Fibroblast of skin of right biceps (primary cell): ENCODE results near the gene ELFN1.
A peak's percentile ranks its signal among the peaks of the same experiment; 100 is the strongest.

Source experiments
- DNase-seq: peaks from one replicate; pipeline ENCODE4 v3.0.0-alpha.2; 2013

The ELFN1 gene

GRCh38 chr7:1643270-1644092 is 26.6 kb upstream of the ELFN1 start:
- DNase-seq: no peak

DNA sequence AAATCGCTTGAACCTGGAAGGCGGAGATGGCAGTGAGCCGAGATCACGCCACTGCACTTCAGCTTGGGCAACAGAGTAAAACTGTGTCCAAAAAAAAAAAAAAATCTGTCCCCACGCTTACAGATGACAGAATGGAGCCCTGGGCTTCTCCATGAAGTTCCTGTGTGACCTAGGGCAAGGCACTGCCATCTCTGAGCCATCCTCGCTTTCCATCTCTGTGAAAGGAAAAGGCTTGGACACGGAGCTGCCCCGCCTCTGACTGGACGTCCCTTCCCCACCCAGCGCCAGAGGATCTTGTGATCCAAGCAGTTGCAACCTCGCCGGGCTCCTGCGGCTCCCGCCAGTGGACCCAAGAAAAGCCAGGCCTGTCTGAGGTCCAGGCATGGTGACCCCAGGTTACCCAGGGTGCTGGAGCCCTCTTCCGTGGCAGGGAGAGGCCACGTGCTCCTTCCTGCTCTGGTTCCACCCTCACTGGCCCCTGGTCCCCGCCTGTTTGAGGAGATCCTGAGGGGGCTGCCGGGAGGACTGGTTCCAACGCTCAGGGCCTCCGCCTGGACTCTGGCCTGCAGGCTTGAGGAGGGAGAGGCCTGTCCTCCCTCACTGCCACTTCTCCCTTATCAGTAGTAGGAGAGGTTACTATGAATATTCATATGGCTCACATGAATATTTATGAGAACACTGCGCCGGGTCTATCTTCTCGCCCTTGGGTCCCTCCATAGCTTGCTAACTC is 25.6 kb upstream of the ELFN1 start:
- DNase-seq: no peak

DNA sequence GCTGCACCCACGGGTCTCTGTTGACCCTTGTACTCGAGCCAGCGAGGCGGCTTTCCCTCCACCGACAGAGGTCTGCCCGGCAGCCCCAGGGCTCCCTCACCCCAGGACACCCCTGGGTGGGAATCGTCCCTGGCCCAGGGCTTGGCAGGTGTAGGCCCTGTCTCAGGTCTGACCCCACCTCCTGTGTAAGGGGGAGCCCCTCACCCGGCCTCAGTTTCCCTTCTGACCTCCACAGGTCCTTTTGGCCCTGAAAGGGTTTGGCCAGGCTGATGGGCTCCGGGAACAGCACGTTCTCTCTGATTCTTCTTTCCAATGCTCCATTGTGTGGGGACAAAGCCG is 25.0 kb upstream of the ELFN1 start:
- DNase-seq: no peak

GRCh38 chr7:1645476-1645875 is 24.6 kb upstream of the ELFN1 start:
- DNase-seq: no peak

- no peak for DNase-seq
These were observed 23.7 kb upstream of the ELFN1 start for GRCh38 chr7:1646391-1646790.

GRCh38 chr7:1646957-1647891 is 22.9 kb upstream of the ELFN1 start:
- peak; percentile 77 for DNase-seq

GRCh38 chr7:1647961-1648672 is 22.0 kb upstream of the ELFN1 start:
- no peak for DNase-seq

DNA sequence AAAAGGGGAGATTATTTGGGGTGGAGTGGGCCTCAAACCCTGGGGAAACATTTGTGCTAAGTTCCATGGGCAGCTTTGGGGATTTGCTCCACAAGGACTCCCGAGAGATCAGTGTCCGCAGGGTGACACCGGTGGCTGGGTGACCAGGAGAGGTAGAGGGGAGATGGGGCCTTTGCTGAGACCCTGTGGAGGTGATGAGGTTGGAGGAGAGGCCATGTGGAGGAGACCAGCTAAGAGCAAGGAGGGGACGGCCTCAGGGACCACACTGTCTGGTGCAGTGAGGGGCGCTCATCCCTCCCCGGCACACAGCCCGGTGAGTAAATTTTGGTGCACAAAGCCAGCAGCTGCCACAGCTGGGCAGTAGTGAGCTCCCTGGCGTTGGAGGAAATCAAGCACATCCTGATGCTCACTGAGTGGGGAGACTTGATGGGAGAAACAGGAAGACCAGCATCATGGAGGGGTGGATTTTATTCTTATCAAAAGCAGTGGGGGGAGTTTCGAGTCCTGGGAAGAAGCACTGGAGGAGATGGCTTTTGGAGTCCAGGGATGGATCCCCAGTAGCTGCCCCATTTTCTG is 20.2 kb upstream of the ELFN1 start:
- no peak for DNase-seq

GRCh38 chr7:1650363-1651030 is 19.6 kb upstream of the ELFN1 start:
- no peak for DNase-seq

DNA sequence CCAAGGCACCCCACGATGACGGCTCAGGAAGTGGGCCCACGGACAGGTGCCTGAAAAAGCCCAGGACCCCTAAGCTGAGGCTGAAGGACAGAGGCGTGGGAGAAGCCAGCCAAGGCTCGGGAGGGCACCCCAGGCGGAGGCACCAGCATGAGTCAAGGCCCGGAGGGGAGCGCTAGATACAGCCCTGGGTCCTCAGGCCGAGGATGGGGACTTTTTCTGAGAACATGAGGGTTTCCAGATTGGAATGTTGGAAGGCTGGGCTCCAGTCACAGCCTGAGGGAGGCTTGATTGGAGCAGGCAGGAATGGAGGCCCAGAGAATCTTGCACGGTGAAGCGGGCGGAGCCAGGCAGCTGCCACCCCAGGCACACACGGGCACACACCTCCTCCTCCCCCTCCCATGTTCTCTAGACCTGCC is 19.0 kb upstream of the ELFN1 start:
- DNase-seq: no peak

GRCh38 chr7:1651891-1652290 is 18.2 kb upstream of the ELFN1 start:
- DNase-seq: no peak

DNA sequence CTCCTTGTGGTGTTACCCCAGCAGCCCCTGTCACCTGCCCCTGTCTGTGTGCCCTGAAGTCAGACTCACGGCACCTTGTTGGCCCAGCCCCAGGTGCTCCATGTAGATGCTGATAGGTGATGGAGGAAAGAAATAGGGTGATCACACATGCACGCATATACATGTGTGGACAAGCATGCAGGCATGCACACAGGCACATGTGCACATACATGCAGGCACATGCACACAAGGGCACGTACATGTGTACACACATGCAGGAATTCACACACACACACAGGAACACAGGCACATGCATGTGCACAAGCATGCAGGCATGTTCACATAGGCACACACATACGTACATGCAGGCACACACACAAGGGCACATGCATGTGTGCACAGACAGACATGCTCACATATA is 16.6 kb upstream of the ELFN1 start:
- DNase-seq: no peak

GRCh38 chr7:1654111-1654510 is 16.0 kb upstream of the ELFN1 start:
- DNase-seq: no peak

- peak; percentile 17 for DNase-seq
These were observed 15.2 kb upstream of the ELFN1 start for GRCh38 chr7:1654738-1655475.

- DNase-seq: peak; percentile 24
These were observed 10.4 kb upstream of the ELFN1 start for GRCh38 chr7:1659696-1660095.

DNA sequence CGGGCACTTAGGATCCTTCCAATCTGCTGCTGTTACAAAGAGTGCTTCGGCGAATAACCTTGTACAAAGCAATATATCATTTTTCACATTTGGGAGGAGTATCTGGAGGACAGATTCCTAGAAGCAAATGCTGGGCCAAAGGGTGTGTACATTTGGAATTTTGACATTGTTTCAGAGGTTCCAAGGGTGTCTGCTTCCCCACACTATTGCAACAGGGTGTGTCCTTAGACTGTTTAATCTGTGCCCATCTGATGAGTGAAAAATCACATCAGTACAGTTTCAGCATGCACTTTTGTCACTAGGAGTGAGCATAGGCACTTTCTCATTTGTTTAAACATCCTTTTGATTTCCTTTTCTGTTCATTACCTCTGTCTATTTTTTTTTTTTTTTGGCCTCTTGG is 8.6 kb upstream of the ELFN1 start:
- no peak for DNase-seq

GRCh38 chr7:1662101-1662500 is 8.0 kb upstream of the ELFN1 start:
- DNase-seq: no peak

- DNase-seq: no peak
These were observed 7.3 kb upstream of the ELFN1 start for GRCh38 chr7:1662767-1663166.

DNA sequence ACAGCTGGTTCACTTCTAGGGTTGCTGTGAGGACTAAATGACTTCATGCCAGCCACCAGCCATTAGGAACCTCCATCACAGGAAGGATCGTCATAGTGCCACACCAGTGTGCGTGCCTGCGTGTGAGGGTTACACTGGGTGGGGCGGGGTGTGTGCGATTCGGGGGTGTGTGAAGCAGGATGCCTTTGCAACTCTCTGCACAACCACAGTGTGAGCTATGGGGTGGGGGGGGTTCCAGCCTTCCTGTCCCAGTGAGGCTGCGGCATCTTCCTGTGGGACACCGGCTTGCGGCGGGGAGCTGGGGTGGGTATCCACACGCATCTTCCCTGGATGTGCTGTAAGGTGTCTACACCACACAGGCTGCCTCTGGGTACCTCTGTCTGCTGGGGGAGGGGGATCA is 6.9 kb upstream of the ELFN1 start:
- no peak for DNase-seq

DNA sequence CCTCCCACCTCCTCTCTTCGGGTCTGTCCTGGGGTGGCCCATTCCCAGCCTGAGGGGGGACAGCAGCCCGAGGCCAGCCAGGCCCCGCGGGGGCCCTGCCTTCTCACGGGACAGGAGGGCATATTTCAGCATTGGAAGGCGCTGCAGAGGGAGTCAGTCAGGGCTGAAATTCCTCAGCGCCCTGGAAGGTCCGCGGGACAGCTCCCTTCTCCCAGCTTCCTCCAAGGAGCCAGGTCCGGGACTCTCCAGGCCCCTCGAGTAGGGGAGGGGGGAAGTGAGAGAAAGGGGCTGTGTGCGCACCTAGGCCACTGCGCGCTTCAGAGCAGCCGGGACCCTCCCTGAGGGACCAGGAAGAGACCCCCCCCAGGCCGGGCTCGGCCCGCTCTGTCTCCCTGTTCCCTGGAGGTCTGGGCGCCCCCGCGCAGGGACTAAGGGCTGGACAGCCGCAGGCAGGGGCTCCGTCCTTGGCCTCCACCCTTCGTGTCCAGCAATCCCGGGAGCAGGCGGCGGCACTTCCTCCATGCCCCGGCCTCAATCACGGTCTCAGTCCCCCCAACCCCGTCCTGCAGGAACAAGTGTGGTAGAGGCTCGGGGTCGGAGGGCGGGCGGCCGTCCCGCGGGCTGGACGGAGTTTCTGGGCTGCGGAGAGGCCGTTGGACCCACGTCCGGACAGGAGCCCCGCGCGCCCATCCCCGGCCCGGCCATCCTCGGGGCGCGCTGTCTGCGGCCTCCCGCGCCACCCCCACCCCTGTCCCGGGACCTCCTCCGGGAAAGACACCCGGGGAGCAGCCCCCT is 6.0 kb upstream of the ELFN1 start:
- no peak for DNase-seq
